HG02678 (cell line): Measurements from ENCODE around the gene LRRC46.
A peak's percentile ranks its signal among the peaks of the same experiment; 100 is the strongest.

Experiments used
- ATAC-seq: cut with Tn5 transposase; IDR thresholded peaks from one replicate; pipeline ENCODE4 v1.9.1; 2021; ENCODE audit warnings: mild to moderate bottlenecking, moderate library complexity; ENCODE audit not compliant: unreplicated experiment

LRRC46 gene

DNA sequence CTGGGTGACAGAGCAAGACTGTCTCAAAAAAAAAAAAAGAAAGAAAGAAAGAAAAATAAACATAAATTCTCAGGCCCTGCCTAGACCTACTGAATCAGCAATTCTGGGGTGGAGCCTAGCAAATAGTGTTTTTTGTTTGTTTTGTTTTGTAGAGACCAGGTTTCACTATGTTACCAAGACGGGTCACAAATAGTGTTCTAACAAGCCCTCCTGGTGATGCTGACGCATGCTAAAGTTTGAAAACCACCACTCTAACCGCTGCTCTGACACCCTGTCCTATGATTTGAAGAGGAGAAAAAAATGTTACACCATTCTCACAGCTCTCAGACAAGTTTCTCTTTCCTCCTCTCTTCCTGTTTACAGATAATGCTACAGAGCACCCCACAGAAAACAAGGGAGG, 1.6 kb upstream of the LRRC46 start:
- no peak for ATAC-seq

DNA sequence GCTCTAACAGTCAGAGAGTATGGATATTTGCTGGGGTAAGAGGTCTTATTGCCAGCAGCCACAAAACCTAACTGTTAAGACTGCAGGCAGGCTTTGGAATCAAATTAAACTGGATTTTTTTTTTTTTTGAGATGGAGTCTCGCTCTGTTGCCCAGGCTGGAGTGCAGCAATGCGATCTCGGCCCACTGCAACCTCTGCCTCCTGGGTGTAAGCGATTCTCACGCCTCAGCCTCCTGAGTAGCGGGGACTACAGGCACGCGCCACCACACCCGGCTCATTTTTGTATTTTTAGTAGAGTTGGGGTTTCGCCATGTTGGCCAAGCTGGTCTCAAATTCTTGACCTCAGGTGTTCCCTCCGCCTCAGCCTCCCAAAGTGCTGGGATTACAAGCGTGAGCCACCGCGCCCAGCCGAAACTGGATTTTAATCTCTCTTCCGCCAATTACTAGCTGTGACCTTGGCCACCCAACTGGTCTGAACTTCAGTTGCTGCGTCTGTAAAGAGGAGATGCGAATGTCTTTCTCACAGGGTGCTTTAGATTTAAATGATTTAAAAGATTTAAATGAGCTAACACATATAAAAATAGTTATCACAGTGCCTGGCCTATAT, 971 bp upstream of the LRRC46 start:
- no peak for ATAC-seq

DNA sequence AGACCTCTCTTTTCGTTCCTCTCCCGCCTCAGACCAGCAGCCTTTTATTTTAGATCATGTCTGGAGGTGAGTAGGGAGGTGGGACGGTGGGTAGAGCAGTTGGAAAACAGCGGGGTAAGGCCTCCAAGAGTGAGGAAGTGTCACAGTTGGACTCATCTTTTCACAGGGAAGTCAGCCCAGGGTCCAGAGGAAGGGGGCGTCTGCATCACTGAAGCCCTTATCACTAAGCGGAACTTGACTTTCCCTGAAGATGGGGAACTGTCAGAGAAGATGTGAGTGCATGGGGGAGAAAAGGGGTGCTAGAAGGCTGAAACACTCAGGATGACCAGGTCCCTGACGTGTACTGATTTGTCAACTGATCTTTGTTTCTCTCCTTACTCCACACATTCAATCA, 461 bp downstream of the LRRC46 start:
- no peak for ATAC-seq

DNA sequence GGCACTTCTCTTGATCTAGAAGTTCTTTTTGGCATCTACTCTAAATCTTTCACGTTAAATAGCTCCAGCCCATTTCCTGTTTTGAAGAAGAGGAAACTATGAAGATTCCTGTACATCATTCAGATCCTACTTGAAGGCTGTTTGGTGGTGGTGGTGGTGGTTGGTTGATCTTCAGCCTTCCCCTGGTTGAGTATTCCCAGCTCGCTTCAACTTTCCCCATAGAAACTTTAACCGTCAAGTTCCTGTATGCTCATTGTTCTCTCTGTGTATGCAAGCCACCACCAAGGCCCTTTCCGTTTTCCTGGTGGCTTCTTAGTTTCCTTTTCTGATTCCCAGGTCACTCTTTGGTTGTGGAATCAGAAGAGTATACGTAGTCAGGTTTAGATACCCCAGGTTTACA, 3.3 kb downstream of the LRRC46 start:
- no peak for ATAC-seq

DNA sequence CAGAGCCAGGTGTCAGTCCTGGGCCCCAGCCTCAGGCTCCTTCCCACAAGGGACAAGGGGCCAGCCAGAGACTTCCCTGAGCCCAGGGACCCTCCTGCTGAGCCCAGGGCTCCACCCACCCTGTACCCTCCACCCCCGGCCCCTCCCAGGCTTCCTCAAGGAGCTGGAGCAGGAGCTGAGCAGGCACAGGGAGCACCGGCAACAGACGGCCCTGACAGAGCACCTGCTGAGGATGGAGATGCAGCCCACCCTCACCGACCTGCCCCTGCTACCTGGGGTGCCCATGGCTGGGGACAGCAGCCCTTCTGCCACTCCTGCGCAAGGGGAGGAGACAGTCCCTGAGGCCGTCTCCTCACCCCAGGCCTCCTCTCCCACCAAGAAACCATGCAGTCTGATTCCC, 5.1 kb downstream of the LRRC46 start:
- no peak for ATAC-seq

DNA sequence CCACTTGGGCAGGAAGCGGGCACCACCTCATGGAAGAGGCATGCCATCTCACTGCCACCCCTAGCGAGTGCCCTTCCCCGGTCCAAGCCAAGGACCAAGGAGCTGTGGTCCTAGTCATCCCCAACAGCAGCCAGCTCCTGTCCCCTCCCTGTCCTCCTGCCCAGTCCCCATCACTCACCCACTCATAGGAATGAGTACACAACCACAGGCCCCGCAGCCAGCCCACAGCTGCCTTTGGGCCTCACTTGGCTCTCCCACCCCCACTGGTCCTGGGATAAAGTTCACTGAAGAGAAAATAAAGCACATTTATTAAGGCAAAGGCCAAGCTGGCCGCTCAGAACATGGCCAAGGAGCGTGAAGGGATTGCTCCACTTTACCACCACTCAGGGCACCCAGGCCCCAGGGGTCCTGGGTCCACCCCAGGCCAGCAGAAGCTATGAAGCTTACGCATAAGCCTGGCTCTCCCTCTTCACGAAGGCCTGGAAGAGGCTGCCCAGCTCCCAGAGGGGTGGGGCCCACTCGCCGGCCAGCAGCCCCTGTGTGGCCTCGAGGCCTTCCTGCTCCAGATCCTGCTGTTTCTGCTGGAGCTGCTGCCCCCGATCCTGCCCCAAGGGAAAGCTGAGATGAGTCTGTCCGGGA, 6.0 kb downstream of the LRRC46 start:
- ATAC-seq = no peak

DNA sequence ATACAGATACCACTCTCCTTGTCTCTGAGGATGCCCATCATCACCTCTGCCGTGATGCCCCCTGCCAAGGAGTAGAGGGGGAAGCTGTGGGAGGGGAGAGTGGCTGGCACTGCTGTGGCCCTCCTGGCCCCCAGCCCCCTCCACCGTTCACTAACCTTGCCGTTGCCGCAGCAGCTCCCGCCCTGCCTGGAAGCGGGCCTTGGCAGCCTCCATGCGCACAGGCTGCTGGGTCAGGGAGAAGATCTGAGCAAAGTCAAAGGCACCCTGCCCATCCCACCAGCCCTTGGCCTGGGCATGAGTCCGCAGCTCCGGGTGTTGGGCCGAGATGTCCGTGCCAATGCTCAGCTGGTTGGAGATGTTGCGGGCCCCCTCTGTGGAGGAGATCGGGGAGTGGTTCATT, 7.2 kb downstream of the LRRC46 start:
- ATAC-seq = no peak

DNA sequence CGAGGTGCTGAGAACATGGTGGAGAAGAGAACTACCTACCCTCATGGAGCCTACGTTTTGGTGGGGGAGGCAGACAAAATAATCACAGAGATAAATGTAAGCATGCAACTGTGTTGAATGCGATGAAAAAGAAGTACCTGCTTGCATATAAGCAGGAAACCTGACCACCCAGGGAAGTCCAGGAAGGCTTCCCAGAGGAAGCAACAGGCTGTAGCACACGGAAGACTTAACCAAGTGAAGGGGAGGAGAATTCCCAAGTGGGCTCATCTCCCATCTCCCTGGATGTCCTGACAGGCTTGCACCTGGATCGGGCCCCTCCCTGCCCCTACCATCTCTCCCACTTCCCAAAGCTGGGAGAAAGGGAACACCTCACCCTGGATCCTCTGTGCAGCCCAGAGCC, 7.6 kb downstream of the LRRC46 start:
- ATAC-seq = no peak

DNA sequence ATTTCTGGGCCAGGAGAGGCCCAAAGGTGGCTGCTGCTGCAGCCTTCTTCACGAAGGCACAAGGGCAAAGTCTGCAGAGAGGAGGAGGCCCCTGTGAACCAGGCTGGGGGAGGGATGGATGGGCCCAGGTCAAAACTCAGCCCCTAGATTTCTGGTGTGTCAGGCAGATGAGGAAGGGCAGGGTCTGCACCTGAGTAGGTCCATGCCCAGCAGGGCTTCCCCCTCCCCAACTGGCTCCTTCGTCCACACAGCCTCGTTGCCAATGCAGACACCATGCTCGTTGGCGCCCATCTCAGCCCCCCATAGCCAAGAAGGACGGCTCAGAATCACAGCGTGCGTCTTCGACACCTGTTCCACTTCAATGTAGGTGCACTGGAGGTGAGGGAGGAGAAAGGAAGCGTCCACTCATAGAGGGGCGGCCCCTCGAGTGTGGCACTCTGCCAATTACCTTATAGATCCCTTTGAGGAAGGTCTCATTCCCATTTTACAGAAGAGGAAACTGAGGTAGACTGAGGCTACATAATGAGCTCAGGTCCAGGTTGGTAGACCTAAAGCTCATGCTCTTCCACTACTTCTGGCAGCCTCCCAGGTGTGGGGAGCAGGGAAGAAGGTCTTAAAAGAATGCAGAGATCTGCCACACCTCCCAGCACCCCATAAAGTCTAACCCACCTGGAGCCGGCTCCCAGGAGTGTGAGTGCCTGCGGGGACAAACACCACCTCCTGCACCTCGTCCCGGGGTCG, 8.7 kb downstream of the LRRC46 start:
- no peak for ATAC-seq

DNA sequence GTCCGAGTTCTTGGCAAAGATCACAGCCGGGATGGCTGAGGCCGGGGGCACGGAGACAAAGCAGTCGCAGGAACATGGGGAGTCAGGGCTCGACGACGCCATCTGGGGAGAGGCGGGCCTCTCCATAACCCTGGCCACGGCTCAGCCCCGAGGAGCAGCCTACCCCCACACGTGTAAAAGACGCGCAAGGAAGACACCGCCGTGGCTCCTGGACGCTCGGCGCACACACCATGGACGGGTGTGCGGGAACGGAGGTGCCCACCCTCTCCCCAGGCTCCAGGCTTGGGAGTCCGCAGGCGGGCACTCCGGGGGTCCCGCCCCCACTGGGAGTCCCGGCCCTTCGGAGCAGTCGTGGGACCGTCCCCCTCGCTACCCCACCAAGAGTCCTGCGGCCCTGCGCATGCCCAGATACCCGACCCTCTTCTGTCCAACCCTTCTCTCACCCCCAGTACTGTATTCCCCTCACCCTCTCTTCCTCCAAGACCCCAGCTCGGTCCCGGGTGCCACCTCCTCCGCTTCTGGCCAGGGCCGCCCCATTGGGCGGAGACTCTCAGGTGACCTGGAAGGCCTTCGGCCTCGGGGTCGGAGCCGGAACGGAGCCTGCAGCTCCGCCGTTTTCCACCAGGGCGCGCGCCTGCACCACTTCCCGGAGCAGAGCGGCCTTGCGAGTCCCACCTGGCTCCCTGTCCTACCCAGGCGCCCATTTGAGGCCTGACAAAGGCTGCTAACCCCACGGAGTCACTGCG, 9.4 kb downstream of the LRRC46 start, which contains the start of gene SCRN2:
SCRN2 (minus strand) TSS at position 532 of the 746 bp plus-strand sequence; CDS start at position 102, 430 bp downstream.
- ATAC-seq = peak; percentile 83

DNA sequence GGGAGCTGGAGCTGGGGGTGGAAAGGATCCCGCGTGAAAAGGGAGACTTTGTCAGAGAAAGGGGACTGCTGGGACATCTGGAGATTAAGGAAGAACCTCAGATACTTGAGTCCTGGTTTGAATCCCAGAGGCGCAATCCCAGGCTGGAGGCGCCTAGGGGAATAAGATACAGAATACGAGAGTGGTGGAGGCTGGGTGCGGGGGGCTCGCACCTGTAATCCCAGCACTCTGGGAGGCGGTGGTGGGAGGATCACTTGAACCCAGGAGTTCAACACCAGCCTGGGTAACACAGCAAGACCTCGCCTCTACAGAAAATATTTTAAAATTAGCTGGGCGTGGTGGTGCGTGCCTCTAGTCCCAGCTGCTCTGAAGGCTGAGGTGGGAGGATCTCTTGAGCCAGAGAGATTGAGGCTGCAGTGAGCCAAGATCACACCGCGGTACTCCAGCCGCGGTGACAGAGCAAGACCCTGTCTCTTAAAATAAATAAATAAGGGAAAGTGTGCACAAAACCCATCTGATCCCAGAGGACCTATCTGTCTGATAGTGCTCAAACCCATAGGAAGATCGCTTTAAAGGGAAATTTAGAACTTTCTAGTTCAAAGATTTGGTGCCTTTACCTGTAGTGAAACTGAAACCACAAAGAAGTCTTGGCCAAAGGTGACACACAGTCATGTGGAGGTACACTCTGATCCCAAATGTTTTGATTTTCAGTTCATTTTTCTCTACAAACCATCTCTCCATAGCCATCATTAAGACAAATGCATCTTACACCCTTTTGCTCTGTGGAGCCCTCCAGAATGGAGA, 10.2 kb downstream of the LRRC46 start:
- ATAC-seq = no peak

DNA sequence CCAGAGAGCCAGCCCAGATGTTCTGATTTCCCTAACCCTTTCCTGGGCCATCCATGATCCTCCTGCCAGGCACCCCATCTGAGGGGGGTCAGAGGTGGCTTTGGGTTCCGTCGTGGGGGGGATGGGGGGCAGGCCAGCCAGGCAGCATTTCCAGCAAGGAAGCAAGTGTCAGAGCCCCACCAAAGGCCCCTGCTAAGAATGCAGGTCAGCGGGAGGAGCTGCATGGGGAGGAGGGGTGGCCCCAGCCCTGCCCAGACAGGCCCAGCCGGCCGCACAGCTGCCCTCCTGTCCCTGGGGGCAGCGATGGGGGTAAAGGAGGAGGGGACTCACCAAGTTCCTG, 11.9 kb downstream of the LRRC46 start:
- ATAC-seq = no peak

DNA sequence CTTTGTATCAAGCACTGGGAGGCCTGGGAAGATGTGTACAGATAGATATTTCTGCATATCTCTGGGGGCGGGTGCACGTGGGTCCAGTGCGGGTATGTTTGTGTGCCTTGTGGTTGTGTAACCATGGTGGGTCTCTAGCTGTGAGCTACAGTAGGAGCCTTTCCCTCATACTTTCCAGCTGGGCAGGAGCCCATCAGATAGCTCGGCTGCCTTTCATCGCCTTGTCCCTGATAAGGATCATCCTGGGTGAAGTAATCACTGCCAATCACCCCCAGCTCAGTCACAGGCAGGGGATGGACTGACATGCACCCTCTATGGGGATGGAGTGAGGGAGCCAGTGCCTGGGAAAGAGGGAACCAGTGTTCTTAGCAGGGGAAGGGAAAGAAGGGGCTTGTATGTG, 12.8 kb downstream of the LRRC46 start:
- no peak for ATAC-seq

DNA sequence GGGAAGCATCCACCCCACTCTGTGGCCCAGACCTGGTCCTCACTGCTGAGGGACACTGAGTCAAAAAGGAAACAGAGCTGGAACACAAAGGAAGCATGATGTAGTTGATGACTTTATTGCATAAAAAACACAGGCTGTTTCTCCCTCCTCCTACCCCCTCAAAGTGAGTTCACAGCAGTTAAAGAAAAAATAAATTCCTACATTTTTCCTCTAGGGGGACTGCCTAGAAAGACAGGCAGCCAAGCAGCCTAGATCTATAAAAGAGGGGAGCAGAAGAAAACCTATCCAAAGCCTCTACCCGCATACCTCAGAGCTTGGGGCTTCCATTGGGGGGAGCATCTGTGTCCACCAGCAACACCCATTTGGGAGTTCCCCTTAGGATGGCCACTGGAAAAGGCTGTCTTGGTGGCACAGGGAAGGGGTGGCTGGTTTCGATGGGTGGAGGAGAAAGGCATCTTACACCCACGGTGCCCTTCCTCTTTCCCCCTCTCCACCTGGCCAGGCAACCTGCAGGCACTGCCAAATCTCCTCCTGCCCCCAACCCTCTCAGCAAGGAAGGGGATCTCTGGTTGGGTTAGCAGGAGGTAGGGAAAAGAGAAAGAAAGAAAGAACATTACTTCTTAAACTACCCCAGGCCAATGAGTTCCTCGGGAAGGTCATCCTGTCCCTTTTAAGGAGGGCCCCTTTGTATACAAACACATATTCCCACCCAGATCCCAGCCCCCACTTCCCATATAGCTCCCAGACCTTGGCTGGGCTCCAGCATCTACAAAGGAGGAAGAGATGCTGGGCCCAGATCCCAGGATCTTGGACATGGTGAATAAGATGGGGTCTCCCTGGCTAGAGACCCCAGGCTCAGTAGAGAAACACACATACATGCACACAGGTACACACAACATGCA, 13.6 kb downstream of the LRRC46 start:
- no peak for ATAC-seq

DNA sequence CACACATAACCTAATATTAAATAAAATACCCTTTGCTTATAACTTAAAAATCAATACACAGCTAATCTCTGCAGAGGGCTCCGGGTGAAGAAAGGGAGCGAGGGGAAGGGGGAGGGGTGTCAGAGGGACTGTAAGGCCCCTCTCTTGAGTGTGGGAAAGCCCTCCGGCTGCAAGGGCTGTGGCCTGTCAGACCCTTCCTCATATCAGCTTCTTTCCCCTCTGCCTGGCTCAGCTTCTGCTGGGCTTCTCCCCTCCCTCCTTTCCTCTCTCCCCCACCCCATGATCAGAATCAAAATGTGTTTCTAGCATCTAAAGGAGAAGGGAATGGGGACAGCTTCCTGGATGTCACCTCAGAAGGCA, 14.2 kb downstream of the LRRC46 start:
- ATAC-seq = no peak

DNA sequence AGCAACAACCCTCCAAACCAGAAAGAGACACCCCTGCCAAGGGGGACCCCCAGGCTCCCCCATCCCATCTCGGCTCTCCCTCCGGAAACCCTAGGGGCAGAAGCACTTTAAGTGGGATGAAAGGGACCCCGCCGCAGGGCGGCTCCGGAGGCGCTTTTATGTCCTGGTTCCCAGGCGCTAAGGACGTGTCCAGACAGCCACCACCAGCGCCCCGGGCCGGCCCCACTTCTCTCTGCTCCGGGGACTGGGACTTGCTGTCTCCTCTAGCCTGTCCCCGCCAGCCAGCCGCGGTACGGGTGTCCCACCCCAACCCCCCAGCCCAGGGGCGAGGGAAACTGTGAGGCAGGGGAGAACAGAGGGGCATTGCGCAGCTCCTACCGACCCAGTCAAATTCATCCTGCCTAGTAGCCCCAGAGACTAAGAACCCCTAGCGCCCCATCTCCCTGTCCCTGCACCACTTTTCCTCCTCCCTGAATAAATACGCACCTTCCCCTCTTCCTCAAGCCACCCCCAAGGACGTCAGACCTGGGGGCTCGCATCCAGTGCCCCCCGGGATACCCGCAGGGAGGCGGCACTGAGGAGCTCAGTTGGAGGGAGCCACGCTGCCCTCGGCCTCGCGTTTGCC, 15.4 kb downstream of the LRRC46 start:
- ATAC-seq = no peak

DNA sequence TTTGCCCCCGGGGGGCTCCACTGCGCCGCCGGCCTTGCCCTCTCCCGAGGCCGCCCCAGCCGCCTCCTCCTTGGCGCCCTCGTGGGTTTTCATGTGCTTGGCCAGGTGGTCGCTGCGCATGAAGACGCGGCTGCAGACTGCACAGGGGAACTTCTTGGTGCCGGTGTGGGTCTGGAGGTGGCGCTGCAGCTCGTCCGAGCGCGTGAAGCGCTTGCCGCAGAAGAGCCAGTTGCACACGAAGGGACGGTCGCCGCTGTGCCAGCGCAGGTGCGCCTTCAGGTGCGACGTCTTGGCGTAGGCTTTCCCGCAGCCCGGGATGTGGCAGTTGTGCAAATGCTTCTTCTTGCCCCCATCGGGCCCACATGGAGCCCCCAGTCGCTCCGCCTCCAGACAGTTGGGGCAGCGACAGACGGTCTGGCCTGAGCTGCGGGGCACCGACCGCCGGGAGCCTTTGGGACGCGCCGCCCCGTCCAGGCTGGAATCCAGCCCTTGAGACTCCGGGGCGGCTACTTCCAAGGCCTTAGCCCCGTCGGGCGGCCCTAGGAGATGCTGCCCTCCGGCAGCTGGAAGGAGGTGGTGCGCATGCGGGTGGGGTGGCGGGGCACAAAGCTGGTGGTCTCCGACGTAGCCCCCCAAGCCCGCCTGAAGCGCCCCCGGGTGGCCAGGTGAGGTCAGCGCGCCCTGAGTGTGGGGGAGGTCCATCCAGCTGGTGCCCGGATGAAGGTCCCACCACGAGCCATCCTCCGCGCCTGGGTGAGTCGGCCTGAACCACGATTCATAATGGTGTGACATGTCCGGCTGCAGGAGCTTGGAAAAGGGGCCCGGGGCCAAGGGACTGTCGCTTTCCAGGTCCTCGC, 16.1 kb downstream of the LRRC46 start:
- ATAC-seq = no peak

DNA sequence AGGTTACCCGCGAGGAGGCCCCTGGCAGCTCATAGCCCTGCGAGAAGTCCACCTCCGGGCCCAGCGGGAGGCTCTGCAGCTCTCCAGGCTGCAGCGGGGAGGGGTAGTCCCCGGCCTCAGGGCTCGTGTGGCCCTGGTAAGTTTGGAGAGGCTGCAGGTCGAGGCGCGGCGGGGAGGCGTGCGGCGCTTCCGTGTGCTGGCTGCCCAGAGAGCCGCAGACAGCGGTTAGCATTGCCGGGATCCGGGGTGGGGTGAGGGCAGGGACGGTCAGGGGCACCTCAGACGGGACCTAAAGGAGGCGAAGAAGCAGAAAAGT, 16.7 kb downstream of the LRRC46 start:
- no peak for ATAC-seq

DNA sequence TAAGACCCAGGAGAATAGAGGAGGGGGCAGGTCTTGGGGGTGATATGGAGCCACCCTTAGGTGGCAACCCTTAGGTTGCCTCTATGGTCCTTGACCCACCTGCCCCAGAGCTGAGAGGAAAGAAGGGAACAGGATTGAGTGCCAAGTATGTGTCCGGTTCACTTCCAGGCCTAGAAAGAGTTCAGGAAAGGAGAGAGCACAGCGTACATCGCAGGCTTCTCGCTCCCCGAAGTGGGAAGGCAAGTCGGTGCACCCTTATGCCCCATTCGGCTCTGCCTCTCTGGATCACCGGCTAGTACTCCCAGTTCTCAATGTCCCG, 18.9 kb downstream of the LRRC46 start:
- ATAC-seq = no peak
